ENCODE results near the gene CYP1A2.
A peak's percentile ranks its signal among the peaks of the same experiment; 100 is the strongest.

Gene CYP1A2

GRCh38 chr15:74758736-74759135 is 10.1 kb downstream of the CYP1A2 start:
- Histone ChIP-seq H2AFZ (ENCODE audit: insufficient read depth, low read length, poor library complexity) (no peak overlapping the region), H2AK5ac (ENCODE audit: low read length) (no peak overlapping the region), H4K8ac (ENCODE audit: low read depth, low read length) (no peak overlapping the region), H3K9me3 (ENCODE audit: insufficient read depth, low read depth, low read length) (no peaks in the 10 kb centered on the region), H4K91ac (ENCODE audit: low read depth, low read length) (no peak overlapping the region), H3K4me1 (ENCODE audit: control insufficient read depth in 1 of 2, insufficient read depth in 2 of 2, low read length in 2 of 2) (peaks cover 0 to 4% of the 10 kb centered on the region in 2 experiments), H3K23ac (ENCODE audit: low read length) (no peak overlapping the region), H4K12ac (ENCODE audit: low read depth, low read length) (no peak overlapping the region), H3K27me3 (ENCODE audit: insufficient read depth, low read length) (no peaks in the 10 kb centered on the region), H3K4me2 (ENCODE audit: low read length) (no peak overlapping the region), H3K4ac (ENCODE audit: low read depth, low read length) (no peak overlapping the region), H2BK5ac (ENCODE audit: low read depth, low read length, poor library complexity) (no peak overlapping the region), H2BK12ac (ENCODE audit: low read length) (no peak overlapping the region), H3K36me3 (ENCODE audit: control insufficient read depth in 1 of 2, insufficient read depth in 2 of 2, low read length in 2 of 2) (no peaks in the 10 kb centered on the region), H3K79me1 (ENCODE audit: low read length) (no peaks in the 10 kb centered on the region), H3K27ac (ENCODE audit: low read depth, low read length) (no peak overlapping the region), H3K18ac (ENCODE audit: low read length) (no peak overlapping the region), H2BK120ac (ENCODE audit: insufficient read depth, low read length, poor library complexity) (no peak overlapping the region), H3K14ac (ENCODE audit: low read length) (no peak overlapping the region), H3K4me3 (ENCODE audit: low read depth, low read length) (no peak overlapping the region), H3K79me2 (ENCODE audit: control insufficient read depth, insufficient read depth, low read length, poor library complexity) (no peaks in the 10 kb centered on the region), H3K9ac (ENCODE audit: low read length) (no peak overlapping the region)
- no CpG with 5 or more reads among the region's 8 CpGs for WGBS (ENCODE audit: extremely low coverage, insufficient coverage, insufficient read length)
- DNase-seq, result no peak

GRCh38 chr15:74762791-74763150 is 14.1 kb downstream of the CYP1A2 start:
- Histone ChIP-seq H3K18ac (ENCODE audit: low read length) (no peak overlapping the region), H3K27ac (ENCODE audit: low read depth, low read length) (no peak overlapping the region), H3K4me1 (ENCODE audit: control insufficient read depth in 1 of 2, insufficient read depth in 2 of 2, low read length in 2 of 2) (peaks cover 0 to 4% of the 10 kb centered on the region in 2 experiments), H3K4me2 (ENCODE audit: low read length) (no peak overlapping the region), H2AFZ (ENCODE audit: insufficient read depth, low read length, poor library complexity) (no peak overlapping the region), H3K9me3 (ENCODE audit: insufficient read depth, low read depth, low read length) (no peaks in the 10 kb centered on the region), H3K4me3 (ENCODE audit: low read depth, low read length) (no peak overlapping the region), H3K23ac (ENCODE audit: low read length) (no peak overlapping the region), H3K9ac (ENCODE audit: low read length) (no peak overlapping the region), H3K36me3 (ENCODE audit: control insufficient read depth in 1 of 2, insufficient read depth in 2 of 2, low read length in 2 of 2) (no peaks in the 10 kb centered on the region), H3K14ac (ENCODE audit: low read length) (no peak overlapping the region), H2BK12ac (ENCODE audit: low read length) (no peak overlapping the region), H4K8ac (ENCODE audit: low read depth, low read length) (no peak overlapping the region), H3K27me3 (ENCODE audit: insufficient read depth, low read length) (no peaks in the 10 kb centered on the region), H4K12ac (ENCODE audit: low read depth, low read length) (no peak overlapping the region), H3K79me2 (ENCODE audit: control insufficient read depth, insufficient read depth, low read length, poor library complexity) (no peaks in the 10 kb centered on the region), H3K4ac (ENCODE audit: low read depth, low read length) (no peak overlapping the region), H3K79me1 (ENCODE audit: low read length) (no peaks in the 10 kb centered on the region), H2AK5ac (ENCODE audit: low read length) (no peak overlapping the region), H2BK5ac (ENCODE audit: low read depth, low read length, poor library complexity) (no peak overlapping the region), H2BK120ac (ENCODE audit: insufficient read depth, low read length, poor library complexity) (no peak overlapping the region), H4K91ac (ENCODE audit: low read depth, low read length) (no peak overlapping the region)
- DNase-seq, result no peak
- WGBS (ENCODE audit: extremely low coverage, insufficient coverage, insufficient read length), result no CpG with 5 or more reads among the region's 6 CpGs

DNA sequence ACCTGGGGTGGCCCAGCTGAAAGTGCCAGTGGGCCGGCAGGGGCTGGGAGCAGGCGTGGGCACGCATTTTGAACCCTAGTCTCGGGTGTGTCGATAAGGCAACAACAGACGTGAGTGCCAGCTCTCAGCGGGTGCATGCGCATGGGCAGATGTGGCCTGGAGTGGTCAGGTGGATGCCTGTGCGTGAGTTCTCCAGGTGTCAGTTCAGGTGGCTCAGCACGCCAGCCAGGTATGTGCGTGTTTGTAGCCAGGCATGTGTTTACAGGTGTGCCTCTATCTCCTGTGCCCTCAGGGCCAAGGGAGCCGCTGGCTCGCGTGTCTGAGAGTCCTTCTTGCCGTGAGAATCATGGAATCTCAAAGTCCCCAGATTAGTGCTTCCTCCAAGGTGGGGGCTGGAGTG is 14.8 kb downstream of the CYP1A2 start:
- H3K4me3 ChIP-seq (ENCODE audit: low read depth, low read length), result no peak overlapping the region
- no peaks in the 10 kb centered on the region for H3K79me1 ChIP-seq (ENCODE audit: low read length)
- H2AFZ ChIP-seq (ENCODE audit: insufficient read depth, low read length, poor library complexity), result no peak overlapping the region
- no peak overlapping the region for H4K91ac ChIP-seq (ENCODE audit: low read depth, low read length)
- H4K8ac ChIP-seq (ENCODE audit: low read depth, low read length), result no peak overlapping the region
- H3K4me1 ChIP-seq (ENCODE audit: control insufficient read depth in 1 of 2, insufficient read depth in 2 of 2, low read length in 2 of 2), result peaks cover 0 to 4% of the 10 kb centered on the region in 2 experiments
- H3K27ac ChIP-seq (ENCODE audit: low read depth, low read length), result no peak overlapping the region
- no peak overlapping the region for H2BK5ac ChIP-seq (ENCODE audit: low read depth, low read length, poor library complexity)
- no peak overlapping the region for H3K4ac ChIP-seq (ENCODE audit: low read depth, low read length)
- DNase-seq, result peak; percentile 99
- no CpG with 5 or more reads among the region's 15 CpGs for WGBS (ENCODE audit: extremely low coverage, insufficient coverage, insufficient read length)
- no peak overlapping the region for H2BK12ac ChIP-seq (ENCODE audit: low read length)
- H3K27me3 ChIP-seq (ENCODE audit: insufficient read depth, low read length), result no peaks in the 10 kb centered on the region
- no peak overlapping the region for H2AK5ac ChIP-seq (ENCODE audit: low read length)
- H3K18ac ChIP-seq (ENCODE audit: low read length), result no peak overlapping the region
- no peaks in the 10 kb centered on the region for H3K36me3 ChIP-seq (ENCODE audit: control insufficient read depth in 1 of 2, insufficient read depth in 2 of 2, low read length in 2 of 2)
- H4K12ac ChIP-seq (ENCODE audit: low read depth, low read length), result no peak overlapping the region
- no peak overlapping the region for H3K4me2 ChIP-seq (ENCODE audit: low read length)
- no peak overlapping the region for H3K9ac ChIP-seq (ENCODE audit: low read length)
- H3K14ac ChIP-seq (ENCODE audit: low read length), result no peak overlapping the region
- no peak overlapping the region for H3K23ac ChIP-seq (ENCODE audit: low read length)
- H3K79me2 ChIP-seq (ENCODE audit: control insufficient read depth, insufficient read depth, low read length, poor library complexity), result no peaks in the 10 kb centered on the region
- H2BK120ac ChIP-seq (ENCODE audit: insufficient read depth, low read length, poor library complexity), result no peak overlapping the region
- H3K9me3 ChIP-seq (ENCODE audit: insufficient read depth, low read depth, low read length), result no peaks in the 10 kb centered on the region

DNA sequence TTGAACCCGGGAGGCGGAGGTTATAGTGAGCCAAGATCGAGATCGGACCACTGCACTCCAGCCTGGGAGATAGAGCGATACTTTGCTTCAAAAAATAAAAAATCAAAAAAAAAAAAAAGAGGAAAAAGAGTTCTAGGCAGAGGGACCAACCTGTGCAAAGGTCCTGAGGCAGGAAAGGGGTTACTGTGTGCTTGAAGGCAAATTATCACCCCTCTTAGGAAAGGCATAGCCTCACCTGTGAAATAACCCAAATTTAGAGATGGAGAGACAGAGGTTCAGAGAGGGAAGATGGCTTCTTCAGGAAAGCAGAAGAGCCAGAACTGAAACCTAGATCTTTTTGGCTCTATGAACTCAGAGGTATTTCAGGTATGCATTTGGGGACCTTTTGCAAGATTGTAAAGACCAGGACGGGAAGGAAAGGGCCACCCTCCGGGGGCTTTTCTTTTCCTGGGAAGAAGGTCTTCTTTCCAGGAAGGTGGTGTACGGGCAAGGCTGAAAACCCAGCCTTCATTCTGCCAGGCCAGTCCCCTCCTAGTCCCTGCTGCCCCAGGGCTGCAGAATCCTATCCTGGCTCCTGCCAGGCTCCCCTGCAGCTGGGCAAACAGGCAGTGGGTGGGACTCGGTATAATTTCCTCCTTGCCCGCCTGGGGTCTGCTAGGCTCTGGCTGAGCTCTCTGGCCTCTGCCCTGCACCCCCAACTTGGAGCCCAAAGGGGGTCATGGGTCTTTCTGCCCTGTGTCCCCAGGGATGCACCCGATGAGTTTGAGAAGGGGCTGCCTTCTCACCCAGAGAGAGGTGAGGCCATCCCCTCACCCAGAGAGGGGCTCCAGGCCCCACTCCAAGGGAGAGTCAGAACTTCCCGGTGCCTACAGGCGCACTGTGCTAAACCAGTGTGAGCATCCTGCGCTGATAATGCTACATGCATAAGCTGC is 18.8 kb downstream of the CYP1A2 start:
- no peak overlapping the region for H3K4me3 ChIP-seq (ENCODE audit: low read depth, low read length)
- H2AK5ac ChIP-seq (ENCODE audit: low read length), result no peak overlapping the region
- no peak overlapping the region for H3K4me2 ChIP-seq (ENCODE audit: low read length)
- H3K18ac ChIP-seq (ENCODE audit: low read length), result no peak overlapping the region
- no peak overlapping the region for H2BK5ac ChIP-seq (ENCODE audit: low read depth, low read length, poor library complexity)
- no peak overlapping the region for H4K8ac ChIP-seq (ENCODE audit: low read depth, low read length)
- H3K23ac ChIP-seq (ENCODE audit: low read length), result no peak overlapping the region
- no peaks in the 10 kb centered on the region for H3K9me3 ChIP-seq (ENCODE audit: insufficient read depth, low read depth, low read length)
- peaks cover 0 to 4% of the 10 kb centered on the region in 2 experiments for H3K4me1 ChIP-seq (ENCODE audit: control insufficient read depth in 1 of 2, insufficient read depth in 2 of 2, low read length in 2 of 2)
- no peak overlapping the region for H3K4ac ChIP-seq (ENCODE audit: low read depth, low read length)
- H3K14ac ChIP-seq (ENCODE audit: low read length), result no peak overlapping the region
- H3K79me1 ChIP-seq (ENCODE audit: low read length), result no peaks in the 10 kb centered on the region
- no peaks in the 10 kb centered on the region for H3K36me3 ChIP-seq (ENCODE audit: control insufficient read depth in 1 of 2, insufficient read depth in 2 of 2, low read length in 2 of 2)
- no peak for DNase-seq
- no peak overlapping the region for H3K9ac ChIP-seq (ENCODE audit: low read length)
- H2AFZ ChIP-seq (ENCODE audit: insufficient read depth, low read length, poor library complexity), result no peak overlapping the region
- H2BK120ac ChIP-seq (ENCODE audit: insufficient read depth, low read length, poor library complexity), result no peak overlapping the region
- H3K79me2 ChIP-seq (ENCODE audit: control insufficient read depth, insufficient read depth, low read length, poor library complexity), result no peaks in the 10 kb centered on the region
- no peak overlapping the region for H3K27ac ChIP-seq (ENCODE audit: low read depth, low read length)
- no peak overlapping the region for H2BK12ac ChIP-seq (ENCODE audit: low read length)
- no CpG with 5 or more reads among the region's 14 CpGs for WGBS (ENCODE audit: extremely low coverage, insufficient coverage, insufficient read length)
- H3K27me3 ChIP-seq (ENCODE audit: insufficient read depth, low read length), result no peaks in the 10 kb centered on the region
- H4K12ac ChIP-seq (ENCODE audit: low read depth, low read length), result no peak overlapping the region
- H4K91ac ChIP-seq (ENCODE audit: low read depth, low read length), result no peak overlapping the region

All from trophoblast cell (in vitro differentiated cells and primary cell).